Colonic mucosa (tissue), 4 donors: ENCODE measurements around the gene C11orf87. TPM values are rescaled to one million over a fixed set of nuclear protein-coding genes. Genes with fewer than 3 reads are reported as not detected.

ENCODE experiments used
- DNase-seq: peaks from one replicate; pipeline ENCODE4 v3.0.0-alpha.2; 2020
- H3K27ac ChIP-seq: fragments of 200-600 bp; one replicate; pipeline ENCODE4 v1.8.0; 2021
- H3K27me3 ChIP-seq: fragments of 200-600 bp; one replicate; pipeline ENCODE4 v1.8.0; 2021
- H3K36me3 ChIP-seq: fragments of 200-600 bp; one replicate; pipeline ENCODE4 v1.8.0; 2021
- H3K4me1 ChIP-seq: fragments of 200-600 bp; one replicate; pipeline ENCODE4 v1.8.0; 2021; ENCODE audit warnings: mild to moderate bottlenecking
- H3K4me3 ChIP-seq: fragments of 200-600 bp; one replicate; pipeline ENCODE4 v1.8.0; 2021
- H3K9ac ChIP-seq, 2 donors: one replicate each; pipeline ENCODE4 v1.7.0; 2013; ENCODE audit warnings: control low read depth in 2 of 2, low read depth in 2 of 2, low read length in 2 of 2
- H3K9me3 ChIP-seq: fragments of 200-600 bp; one replicate; pipeline ENCODE4 v1.8.0; 2021
- CTCF ChIP-seq: fragments of 200-600 bp; IDR thresholded peaks from one replicate; pipeline ENCODE4 v1.8.0; 2022; ENCODE audit warnings: antibody characterized with exemption, mild to moderate bottlenecking
- intact Hi-C: fragments of 100-400 bp; cut with DNase I; formaldehyde crosslinking; loops from one replicate; pipeline ENCODE4 v1.14.1; 2022
- total RNA-seq, 2 donors: library from RNA; stranded (reverse); fragmentation: NEBNext Ultra II Directional in 1 of 2; extraction: Animal tissue kit (Norgen Biotek cat#: 25700) in 1 of 2; gene quantifications; one replicate each; pipeline ENCODE4 v1.2.1, GENCODE V29; 2021
- donor health status: healthy.
- donor health status: DM: no; HTN: no; CAD: no.
- donor health status: DM: no; HTN: no; CAD: no.

The C11orf87 gene
- total RNA-seq, 2 donors from 2014 or later = not detected

GRCh38 chr11:109383306-109383705, 38.7 kb upstream of the C11orf87 start:
- no peaks in the 10 kb centered on the region for H3K36me3 ChIP-seq

GRCh38 chr11:109384873-109385272, 37.1 kb upstream of the C11orf87 start:
- H3K9me3 ChIP-seq = no peaks in the 10 kb centered on the region
- intact Hi-C loops = no loop called here
- H3K27me3 ChIP-seq = no peaks in the 10 kb centered on the region
- H3K4me1 ChIP-seq = no peaks in the 10 kb centered on the region
- H3K4me3 ChIP-seq = no peak overlapping the region
- no peak overlapping the region for H3K9ac ChIP-seq
- no peak for DNase-seq
- TF ChIP-seq CTCF = no peak
- H3K36me3 ChIP-seq = no peaks in the 10 kb centered on the region
- H3K27ac ChIP-seq = no peak overlapping the region

More at GRCh38 chr11:109383306-109383705, 38.7 kb upstream of the C11orf87 start:
- Histone ChIP-seq H3K9me3 (no peaks in the 10 kb centered on the region), H3K4me3 (no peak overlapping the region), H3K27me3 (no peaks in the 10 kb centered on the region), H3K4me1 (no peaks in the 10 kb centered on the region), H3K9ac (no peak overlapping the region), H3K27ac (no peak overlapping the region)
- intact Hi-C loops = no loop called here
- TF ChIP-seq CTCF = no peak
- DNase-seq = no peak

- Histone ChIP-seq H3K36me3 (no peaks in the 10 kb centered on the region), H3K9ac (no peak overlapping the region), H3K4me1 (no peaks in the 10 kb centered on the region), H3K9me3 (no peaks in the 10 kb centered on the region), H3K27ac (no peak overlapping the region), H3K4me3 (no peak overlapping the region), H3K27me3 (no peaks in the 10 kb centered on the region)
- DNase-seq = no peak
- intact Hi-C loops = no loop called here
- no peak for TF ChIP-seq CTCF
Measured at GRCh38 chr11:109388982-109389381, 33.0 kb upstream of the C11orf87 start.

- no peaks in the 10 kb centered on the region for H3K36me3 ChIP-seq
- no peak overlapping the region for H3K27ac ChIP-seq
- intact Hi-C loops = no loop called here
- DNase-seq = no peak
- no peaks in the 10 kb centered on the region for H3K27me3 ChIP-seq
- H3K4me1 ChIP-seq = no peaks in the 10 kb centered on the region
- no peak for TF ChIP-seq CTCF
- H3K9ac ChIP-seq = no peak overlapping the region
- H3K4me3 ChIP-seq = no peak overlapping the region
- no peaks in the 10 kb centered on the region for H3K9me3 ChIP-seq
Measured at GRCh38 chr11:109390752-109391151, 31.2 kb upstream of the C11orf87 start.

GRCh38 chr11:109401545-109401944, 20.4 kb upstream of the C11orf87 start:
- DNase-seq = no peak
- no peaks in the 10 kb centered on the region for H3K4me1 ChIP-seq
- H3K9ac ChIP-seq = no peak overlapping the region
- no peaks in the 10 kb centered on the region for H3K9me3 ChIP-seq
- no peaks in the 10 kb centered on the region for H3K36me3 ChIP-seq
- intact Hi-C loops = no loop called here
- no peak for TF ChIP-seq CTCF
- H3K4me3 ChIP-seq = no peak overlapping the region
- H3K27ac ChIP-seq = no peak overlapping the region
- H3K27me3 ChIP-seq = no peaks in the 10 kb centered on the region

GRCh38 chr11:109405671-109406070, 16.3 kb upstream of the C11orf87 start:
- no peak overlapping the region for H3K9ac ChIP-seq
- H3K27me3 ChIP-seq = no peaks in the 10 kb centered on the region
- no peak overlapping the region for H3K4me3 ChIP-seq
- no peaks in the 10 kb centered on the region for H3K4me1 ChIP-seq
- no peaks in the 10 kb centered on the region for H3K36me3 ChIP-seq
- no peak for DNase-seq
- no peak for TF ChIP-seq CTCF
- no peak overlapping the region for H3K27ac ChIP-seq
- H3K9me3 ChIP-seq = no peaks in the 10 kb centered on the region
- intact Hi-C loops = no loop called here
